RKO (cell line): ENCODE data around the gene HMGB4.
A peak's percentile ranks its signal among the peaks of the same experiment; 100 is the strongest.

Experiments
- DNase-seq: peaks from one replicate; pipeline ENCODE4 v3.0.0-alpha.2; 2016; ENCODE audit warnings: low spot score

The HMGB4 gene

DNA sequence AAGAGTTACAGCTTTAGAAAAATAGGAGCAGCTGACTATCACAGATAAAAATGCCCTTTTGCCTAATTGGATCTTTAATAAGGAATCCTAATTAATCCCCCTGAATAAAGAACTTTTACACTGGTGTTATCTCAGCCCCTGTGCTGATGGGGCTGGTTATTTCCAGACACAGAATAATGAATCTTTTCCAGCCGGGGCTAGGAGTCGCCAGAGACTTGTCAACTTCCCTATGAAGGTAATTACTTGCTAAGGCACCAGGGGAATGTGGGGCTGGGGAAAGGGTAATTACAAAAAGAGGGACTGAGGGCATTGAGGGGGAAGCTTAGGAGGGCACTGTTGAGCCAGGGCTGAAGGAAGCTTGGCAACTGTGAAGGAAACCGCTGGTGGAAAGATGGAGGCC, 34.5 kb downstream of the HMGB4 start:
- no peak for DNase-seq

DNA sequence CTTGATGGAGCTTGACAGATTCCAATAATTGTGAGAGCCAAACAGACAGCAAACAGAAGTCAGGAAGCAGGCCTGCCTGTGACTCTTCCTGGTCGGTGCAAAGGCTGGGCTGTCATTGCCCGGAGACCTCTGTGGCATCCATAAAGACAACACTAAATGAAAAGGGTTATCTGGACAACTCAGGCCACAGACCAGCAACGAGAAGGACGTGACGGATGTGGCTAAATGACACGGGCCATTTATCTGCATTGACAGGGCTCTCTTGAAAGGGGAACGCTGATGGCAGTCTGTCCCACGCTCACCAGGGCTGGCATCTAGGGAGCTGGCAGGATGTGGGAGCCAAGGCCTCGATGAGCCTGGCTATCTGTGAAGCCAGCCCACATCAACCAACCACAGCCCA, 35.0 kb downstream of the HMGB4 start:
- no peak for DNase-seq

DNA sequence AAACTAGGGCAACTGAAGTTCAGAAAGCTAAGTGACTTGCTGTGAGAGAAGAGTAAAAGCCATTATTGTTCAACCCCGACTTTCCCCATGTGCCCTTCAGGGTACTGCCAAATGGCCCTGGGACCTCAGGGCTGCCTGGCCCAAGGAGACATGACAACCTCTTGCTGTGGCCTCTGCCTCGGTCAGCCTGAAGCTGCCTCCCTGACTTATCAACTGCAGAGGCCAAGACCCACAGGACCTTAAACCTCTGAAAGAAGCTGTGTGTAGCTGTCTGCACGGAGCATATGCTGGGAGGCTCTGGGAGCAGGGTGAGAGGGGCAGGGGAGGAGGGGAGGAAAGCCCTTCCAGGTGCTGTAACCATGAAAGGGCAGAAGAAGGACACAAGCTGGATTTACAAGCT, 35.9 kb downstream of the HMGB4 start:
- no peak for DNase-seq

DNA sequence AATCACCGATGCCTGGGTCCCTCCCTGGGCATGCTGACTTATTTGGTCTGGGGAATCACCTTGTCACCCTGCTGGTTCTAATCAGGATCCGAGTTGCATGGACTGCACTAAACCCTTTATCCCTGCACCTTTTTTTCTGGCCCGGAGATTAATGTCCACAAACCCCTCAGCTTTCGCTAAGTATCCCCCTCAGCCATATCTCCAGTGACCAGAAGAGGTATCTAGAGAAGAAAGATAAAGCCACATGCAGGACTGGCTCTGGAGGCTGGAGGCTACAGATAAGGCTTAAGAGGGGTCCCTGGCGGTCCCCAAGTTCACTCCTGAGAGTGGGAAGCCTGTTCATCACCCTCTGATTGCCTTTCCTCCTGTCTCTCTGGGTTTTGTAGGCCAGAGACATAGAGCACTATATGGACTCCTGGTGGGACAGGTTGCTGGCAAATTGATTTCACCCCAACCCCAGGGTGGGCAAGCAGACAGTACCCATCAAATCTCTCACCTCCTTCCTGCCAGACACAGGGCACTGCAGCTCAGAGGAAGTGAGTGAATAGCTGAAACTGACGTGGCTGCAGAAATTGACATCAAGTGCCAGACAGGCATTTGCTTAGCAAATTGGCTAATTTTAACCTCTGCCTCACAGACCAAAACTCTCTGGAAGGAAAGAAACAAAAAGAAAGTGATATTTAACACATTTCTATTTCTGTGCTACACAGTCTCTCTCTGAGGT, 38.8 kb downstream of the HMGB4 start:
- peak; percentile 3 for DNase-seq

DNA sequence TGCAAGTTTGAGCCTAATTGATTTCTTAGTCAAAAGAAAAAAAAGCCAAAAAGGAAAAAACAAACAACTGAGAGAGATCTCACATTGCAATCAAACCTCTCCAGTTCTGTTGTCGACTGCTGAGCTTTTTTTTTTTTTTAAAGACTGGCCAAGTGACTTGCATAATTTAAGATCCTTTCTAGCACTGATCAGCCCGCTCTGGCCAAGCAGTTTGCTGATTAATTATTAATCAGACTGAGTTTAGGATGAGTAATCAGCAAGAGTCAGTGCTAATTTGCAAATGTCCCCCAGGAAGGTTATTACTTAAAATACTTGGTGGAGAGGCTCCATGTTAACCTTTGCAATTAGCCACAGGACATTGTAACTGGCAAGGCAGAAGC, 39.3 kb downstream of the HMGB4 start:
- DNase-seq = peak; percentile 41

DNA sequence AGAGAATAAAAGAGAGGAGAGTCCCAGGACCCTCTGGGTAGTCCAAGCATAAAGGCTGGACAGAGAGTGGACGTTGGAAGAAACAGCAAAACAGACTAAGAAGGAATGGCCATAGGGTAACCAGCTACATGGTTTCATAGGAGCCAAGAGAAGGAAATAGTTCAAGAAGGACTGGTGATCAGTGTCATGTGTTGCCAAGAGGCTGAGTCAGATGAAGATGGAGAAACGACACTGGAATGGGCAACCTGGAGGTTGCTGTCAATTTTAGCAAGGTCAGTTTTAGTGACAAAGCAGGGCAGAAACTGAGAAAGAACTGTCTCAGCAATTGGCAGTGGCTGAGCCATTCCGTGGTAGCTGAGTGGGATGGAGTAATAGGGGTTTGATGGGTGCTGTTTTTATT, 41.4 kb downstream of the HMGB4 start:
- DNase-seq = no peak

DNA sequence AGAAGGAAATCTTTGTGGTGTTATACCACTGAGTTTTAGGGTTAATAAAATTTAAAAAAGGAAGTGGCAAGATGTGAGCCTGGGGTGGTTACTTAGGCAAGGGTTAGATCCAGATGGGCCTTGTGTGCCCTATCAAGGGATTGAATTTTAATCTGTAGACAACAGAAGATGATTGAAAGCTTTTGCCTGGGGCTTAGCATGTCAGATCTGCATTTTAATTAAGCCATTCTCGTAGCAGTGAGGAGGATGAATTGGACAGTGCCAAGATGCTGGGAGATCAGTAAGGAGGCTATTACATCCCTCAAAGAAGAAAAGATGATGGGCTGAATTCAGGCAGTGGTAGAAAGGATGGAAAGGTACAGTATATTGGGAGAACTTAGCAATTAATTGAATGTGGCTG, 42.3 kb downstream of the HMGB4 start:
- DNase-seq = no peak

DNA sequence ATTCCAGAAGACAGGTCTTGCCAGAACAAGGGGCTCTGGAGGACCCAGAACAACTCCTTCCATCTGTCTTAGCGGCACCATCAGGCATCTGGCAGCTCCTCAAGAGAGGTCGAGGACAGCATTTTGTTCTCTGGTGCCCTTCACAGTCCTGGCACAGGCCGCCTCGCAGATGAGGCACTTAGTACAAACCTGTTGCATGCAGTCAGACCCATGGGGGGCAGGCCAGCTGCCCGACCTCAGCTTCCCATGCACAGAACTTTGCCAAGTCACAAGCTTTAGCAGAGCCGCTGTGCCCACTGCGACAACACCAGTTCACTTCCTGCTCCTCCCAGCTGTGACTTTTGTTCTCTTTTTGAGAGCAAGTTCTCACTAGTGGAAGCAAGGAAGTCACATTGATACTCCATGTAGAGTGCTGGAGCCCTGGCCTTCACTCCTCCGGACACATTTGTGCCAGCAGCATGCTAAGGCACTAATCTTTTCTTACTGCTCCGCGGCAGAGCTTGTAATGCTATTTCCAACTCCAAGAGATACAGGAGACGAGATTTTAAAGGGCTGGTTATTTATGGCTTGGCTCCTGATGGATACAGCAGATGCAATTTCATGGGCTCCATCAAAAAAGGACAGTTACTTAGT, 44.6 kb downstream of the HMGB4 start:
- no peak for DNase-seq
